Colonic mucosa (tissue), 4 donors: ENCODE data around the gene BANP. TPM values are rescaled to one million over a fixed set of nuclear protein-coding genes. Genes with fewer than 3 reads are reported as not detected.

Experiments
- DNase-seq: peaks from one replicate; pipeline ENCODE4 v3.0.0-alpha.2; 2020
- H3K27ac ChIP-seq: fragments of 200-600 bp; one replicate; pipeline ENCODE4 v1.8.0; 2021
- H3K27me3 ChIP-seq: fragments of 200-600 bp; one replicate; pipeline ENCODE4 v1.8.0; 2021
- H3K36me3 ChIP-seq: fragments of 200-600 bp; one replicate; pipeline ENCODE4 v1.8.0; 2021
- H3K4me1 ChIP-seq: fragments of 200-600 bp; one replicate; pipeline ENCODE4 v1.8.0; 2021; ENCODE audit warnings: mild to moderate bottlenecking
- H3K4me3 ChIP-seq: fragments of 200-600 bp; one replicate; pipeline ENCODE4 v1.8.0; 2021
- H3K9ac ChIP-seq, 2 donors: one replicate each; pipeline ENCODE4 v1.7.0; 2013; ENCODE audit warnings: control low read depth in 2 of 2, low read depth in 2 of 2, low read length in 2 of 2
- H3K9me3 ChIP-seq: fragments of 200-600 bp; one replicate; pipeline ENCODE4 v1.8.0; 2021
- intact Hi-C: fragments of 100-400 bp; cut with DNase I; formaldehyde crosslinking; loops from one replicate; pipeline ENCODE4 v1.14.1; 2022
- total RNA-seq, 2 donors: library from RNA; stranded (reverse); fragmentation: NEBNext Ultra II Directional in 1 of 2; extraction: Animal tissue kit (Norgen Biotek cat#: 25700) in 1 of 2; gene quantifications; one replicate each; pipeline ENCODE4 v1.2.1, GENCODE V29; 2021
- TF ChIP-seq, protein P1 (sequence below): fragments of 200-600 bp; IDR thresholded peaks from one replicate; pipeline ENCODE4 v1.8.0; 2022; ENCODE audit warnings: antibody characterized with exemption, mild to moderate bottlenecking
- donor health status: healthy.
- donor health status: DM: no; HTN: no; CAD: no.
- donor health status: DM: no; HTN: no; CAD: no.

BANP gene
- total RNA-seq, 2 donors from 2014 or later: 18.6 to 29.7 TPM

- TF ChIP-seq, protein P1, sequence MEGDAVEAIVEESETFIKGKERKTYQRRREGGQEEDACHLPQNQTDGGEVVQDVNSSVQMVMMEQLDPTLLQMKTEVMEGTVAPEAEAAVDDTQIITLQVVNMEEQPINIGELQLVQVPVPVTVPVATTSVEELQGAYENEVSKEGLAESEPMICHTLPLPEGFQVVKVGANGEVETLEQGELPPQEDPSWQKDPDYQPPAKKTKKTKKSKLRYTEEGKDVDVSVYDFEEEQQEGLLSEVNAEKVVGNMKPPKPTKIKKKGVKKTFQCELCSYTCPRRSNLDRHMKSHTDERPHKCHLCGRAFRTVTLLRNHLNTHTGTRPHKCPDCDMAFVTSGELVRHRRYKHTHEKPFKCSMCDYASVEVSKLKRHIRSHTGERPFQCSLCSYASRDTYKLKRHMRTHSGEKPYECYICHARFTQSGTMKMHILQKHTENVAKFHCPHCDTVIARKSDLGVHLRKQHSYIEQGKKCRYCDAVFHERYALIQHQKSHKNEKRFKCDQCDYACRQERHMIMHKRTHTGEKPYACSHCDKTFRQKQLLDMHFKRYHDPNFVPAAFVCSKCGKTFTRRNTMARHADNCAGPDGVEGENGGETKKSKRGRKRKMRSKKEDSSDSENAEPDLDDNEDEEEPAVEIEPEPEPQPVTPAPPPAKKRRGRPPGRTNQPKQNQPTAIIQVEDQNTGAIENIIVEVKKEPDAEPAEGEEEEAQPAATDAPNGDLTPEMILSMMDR: no peak
- Histone ChIP-seq H3K9me3 (no peaks in the 10 kb centered on the region), H3K9ac (no peak overlapping the region), H3K4me3 (no peak overlapping the region), H3K27ac (no peak overlapping the region), H3K36me3 (no peaks in the 10 kb centered on the region), H3K27me3 (no peaks in the 10 kb centered on the region), H3K4me1 (no peaks in the 10 kb centered on the region)
- intact Hi-C loops: no loop called here
- no peak for DNase-seq
Observed at GRCh38 chr16:88061346-88062110, 110.3 kb downstream of the BANP start.

GRCh38 chr16:88062341-88063210 lies 111.3 kb downstream of the BANP start:
- H3K4me3 ChIP-seq: no peak overlapping the region
- intact Hi-C loops: no loop called here

GRCh38 chr16:88063211-88063773 lies 112.1 kb downstream of the BANP start:
- no peaks in the 10 kb centered on the region for H3K27me3 ChIP-seq
- no peaks in the 10 kb centered on the region for H3K4me1 ChIP-seq
- H3K36me3 ChIP-seq: no peaks in the 10 kb centered on the region
- no peak overlapping the region for H3K27ac ChIP-seq
- H3K9ac ChIP-seq: no peak overlapping the region
- intact Hi-C loops: no loop called here
- H3K9me3 ChIP-seq: no peaks in the 10 kb centered on the region
- no peak overlapping the region for H3K4me3 ChIP-seq
- DNase-seq: no peak
- TF ChIP-seq, protein P1: no peak

More at GRCh38 chr16:88062341-88063210, 111.3 kb downstream of the BANP start:
- Histone ChIP-seq H3K9ac (peak overlapping the region in 1 of 2 donors; percentile 24), H3K27me3 (no peaks in the 10 kb centered on the region), H3K27ac (no peak overlapping the region), H3K9me3 (no peaks in the 10 kb centered on the region), H3K4me1 (no peaks in the 10 kb centered on the region), H3K36me3 (no peaks in the 10 kb centered on the region)
- TF ChIP-seq, protein P1: no peak
- DNase-seq: no peak

DNA sequence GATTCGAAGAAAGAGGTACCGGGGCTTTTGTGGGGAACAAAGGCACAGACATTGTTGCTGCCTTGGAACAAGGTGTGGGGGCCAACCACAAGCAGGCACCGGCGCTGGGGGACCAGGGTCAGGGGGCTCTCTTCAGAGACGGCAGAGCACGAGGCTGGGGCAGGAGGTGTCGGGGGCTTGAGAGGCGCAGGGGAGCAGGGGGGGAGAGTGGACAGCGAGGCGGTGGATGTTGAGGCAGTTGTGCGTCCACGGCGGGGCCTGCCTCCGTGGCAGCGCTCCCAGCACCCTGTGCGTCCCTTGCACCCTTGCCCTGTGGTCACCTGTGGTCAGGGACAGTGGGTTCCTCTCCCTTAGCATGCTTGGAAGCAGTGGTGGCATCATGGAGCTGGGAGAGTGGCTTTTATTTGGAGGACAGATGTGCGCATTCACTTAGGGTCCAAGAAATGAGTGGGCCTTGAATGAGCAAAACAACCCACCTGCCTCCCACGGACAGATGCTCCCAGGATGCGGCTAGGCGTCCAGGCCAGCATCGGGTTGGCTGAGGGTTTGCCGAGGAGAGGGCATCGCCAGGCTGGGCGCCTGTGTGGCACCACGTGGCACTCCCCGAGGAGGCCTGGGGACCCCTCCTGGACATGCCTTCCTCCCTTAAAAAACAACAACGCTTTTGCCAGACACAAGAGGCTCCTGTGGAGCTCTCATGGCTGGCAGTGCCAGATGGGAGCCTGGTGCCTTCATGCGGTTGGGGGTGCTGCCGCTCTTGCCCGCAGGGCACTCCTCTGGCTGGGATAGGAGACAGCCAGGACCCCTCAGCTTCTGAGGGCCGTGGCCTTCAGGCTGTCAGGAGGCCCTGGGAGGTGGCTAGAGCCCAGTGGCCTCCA lies 113.0 kb downstream of the BANP start:
- Histone ChIP-seq H3K27me3 (no peaks in the 10 kb centered on the region), H3K4me3 (no peak overlapping the region), H3K27ac (no peak overlapping the region), H3K9me3 (no peaks in the 10 kb centered on the region), H3K4me1 (no peaks in the 10 kb centered on the region), H3K36me3 (no peaks in the 10 kb centered on the region), H3K9ac (no peak overlapping the region)
- TF ChIP-seq, protein P1: no peak
- DNase-seq: no peak
- intact Hi-C loops: no loop called here
